Ishikawa (cell line): ENCODE results near the gene LMAN1.

Source experiments
- CREB1 ChIP-seq: IDR thresholded peaks from 2 replicates; pipeline ENCODE4 v1.6.1; 2012; ENCODE audit warnings: low read depth
- EGR1 ChIP-seq: IDR thresholded peaks from 2 replicates; pipeline ENCODE4 v1.6.1; 2012
- EP300 ChIP-seq: IDR thresholded peaks from 2 replicates; pipeline ENCODE4 v1.6.1; 2012; ENCODE audit warnings: borderline replicate concordance
- FOXM1 ChIP-seq: IDR thresholded peaks from 2 replicates; pipeline ENCODE4 v1.6.1; 2012; ENCODE audit warnings: low read depth, borderline replicate concordance
- NFIC ChIP-seq: IDR thresholded peaks from 2 replicates; pipeline ENCODE4 v1.6.1; 2012
- RAD21 ChIP-seq: IDR thresholded peaks from 2 replicates; pipeline ENCODE4 v1.6.1; 2012; ENCODE audit warnings: low read depth
- TAF1 ChIP-seq: IDR thresholded peaks from 2 replicates; pipeline ENCODE4 v1.6.1; 2012; ENCODE audit warnings: low read depth, mild to moderate bottlenecking
- TCF12 ChIP-seq: IDR thresholded peaks from 2 replicates; pipeline ENCODE4 v1.6.1; 2012; ENCODE audit warnings: low read depth
- TEAD4 ChIP-seq: IDR thresholded peaks from 2 replicates; pipeline ENCODE4 v1.6.1; 2012
- YY1 ChIP-seq: IDR thresholded peaks from 2 replicates; pipeline ENCODE4 v1.6.1; 2012; ENCODE audit warnings: low read depth
- ZBTB7A ChIP-seq: IDR thresholded peaks from 2 replicates; pipeline ENCODE4 v1.6.1; 2012; ENCODE audit warnings: low read depth
- TF ChIP-seq, protein P1 (sequence below): IDR thresholded peaks from 2 replicates; pipeline ENCODE4 v1.6.1; 2012
- TF ChIP-seq, protein P2 (sequence below): IDR thresholded peaks from 2 replicates; pipeline ENCODE4 v1.6.1; 2012; ENCODE audit warnings: low read depth, mild to moderate bottlenecking
- TF ChIP-seq, protein P3 (sequence below): IDR thresholded peaks from 2 replicates; pipeline ENCODE4 v1.6.1; 2012

Gene LMAN1

GRCh38 chr18:59324623-59324971 lies 34.5 kb downstream of the LMAN1 start:
- TF ChIP-seq FOXM1 = no peak

DNA sequence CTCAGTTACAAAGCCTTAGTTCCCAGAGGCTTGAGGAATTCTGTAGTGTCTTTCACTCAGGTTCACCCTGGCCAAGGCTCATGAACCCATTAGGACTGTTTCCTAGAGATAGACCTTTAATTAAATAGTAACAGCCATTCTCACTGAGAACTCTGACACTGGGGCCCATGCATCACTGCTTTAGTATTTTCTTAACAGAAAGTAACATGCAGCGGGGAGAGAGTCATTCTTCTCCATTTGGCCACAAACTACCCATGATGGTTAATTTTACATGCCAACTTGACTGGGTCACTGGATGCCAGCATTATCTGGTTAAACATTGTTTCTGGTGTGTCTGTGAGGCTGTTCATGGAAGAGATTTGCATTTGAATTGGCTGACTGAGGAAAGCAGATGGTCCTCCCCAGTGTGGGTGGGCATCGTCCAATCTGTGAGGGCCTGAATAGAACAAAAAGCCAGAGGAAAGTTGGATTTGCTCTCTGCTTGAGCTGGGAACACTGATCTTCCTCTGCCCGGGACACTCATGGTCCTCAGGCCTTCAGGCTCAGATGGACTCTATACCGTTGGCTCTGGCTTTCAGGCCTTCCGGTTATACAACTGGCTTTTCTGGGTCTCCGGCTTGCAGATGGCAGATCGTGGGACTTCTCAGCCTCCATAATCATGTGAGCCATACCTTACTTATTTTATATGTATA lies 35.0 kb downstream of the LMAN1 start:
- no peak for TF ChIP-seq TCF12
- TF ChIP-seq NFIC = no peak
- TF ChIP-seq, protein P1, sequence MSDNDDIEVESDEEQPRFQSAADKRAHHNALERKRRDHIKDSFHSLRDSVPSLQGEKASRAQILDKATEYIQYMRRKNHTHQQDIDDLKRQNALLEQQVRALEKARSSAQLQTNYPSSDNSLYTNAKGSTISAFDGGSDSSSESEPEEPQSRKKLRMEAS = no peak
- TF ChIP-seq CREB1 = no peak
- TF ChIP-seq TAF1 = no peak
- TF ChIP-seq, protein P2, sequence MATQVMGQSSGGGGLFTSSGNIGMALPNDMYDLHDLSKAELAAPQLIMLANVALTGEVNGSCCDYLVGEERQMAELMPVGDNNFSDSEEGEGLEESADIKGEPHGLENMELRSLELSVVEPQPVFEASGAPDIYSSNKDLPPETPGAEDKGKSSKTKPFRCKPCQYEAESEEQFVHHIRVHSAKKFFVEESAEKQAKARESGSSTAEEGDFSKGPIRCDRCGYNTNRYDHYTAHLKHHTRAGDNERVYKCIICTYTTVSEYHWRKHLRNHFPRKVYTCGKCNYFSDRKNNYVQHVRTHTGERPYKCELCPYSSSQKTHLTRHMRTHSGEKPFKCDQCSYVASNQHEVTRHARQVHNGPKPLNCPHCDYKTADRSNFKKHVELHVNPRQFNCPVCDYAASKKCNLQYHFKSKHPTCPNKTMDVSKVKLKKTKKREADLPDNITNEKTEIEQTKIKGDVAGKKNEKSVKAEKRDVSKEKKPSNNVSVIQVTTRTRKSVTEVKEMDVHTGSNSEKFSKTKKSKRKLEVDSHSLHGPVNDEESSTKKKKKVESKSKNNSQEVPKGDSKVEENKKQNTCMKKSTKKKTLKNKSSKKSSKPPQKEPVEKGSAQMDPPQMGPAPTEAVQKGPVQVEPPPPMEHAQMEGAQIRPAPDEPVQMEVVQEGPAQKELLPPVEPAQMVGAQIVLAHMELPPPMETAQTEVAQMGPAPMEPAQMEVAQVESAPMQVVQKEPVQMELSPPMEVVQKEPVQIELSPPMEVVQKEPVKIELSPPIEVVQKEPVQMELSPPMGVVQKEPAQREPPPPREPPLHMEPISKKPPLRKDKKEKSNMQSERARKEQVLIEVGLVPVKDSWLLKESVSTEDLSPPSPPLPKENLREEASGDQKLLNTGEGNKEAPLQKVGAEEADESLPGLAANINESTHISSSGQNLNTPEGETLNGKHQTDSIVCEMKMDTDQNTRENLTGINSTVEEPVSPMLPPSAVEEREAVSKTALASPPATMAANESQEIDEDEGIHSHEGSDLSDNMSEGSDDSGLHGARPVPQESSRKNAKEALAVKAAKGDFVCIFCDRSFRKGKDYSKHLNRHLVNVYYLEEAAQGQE = no peak
- no peak for TF ChIP-seq FOXM1
- no peak for TF ChIP-seq ZBTB7A

DNA sequence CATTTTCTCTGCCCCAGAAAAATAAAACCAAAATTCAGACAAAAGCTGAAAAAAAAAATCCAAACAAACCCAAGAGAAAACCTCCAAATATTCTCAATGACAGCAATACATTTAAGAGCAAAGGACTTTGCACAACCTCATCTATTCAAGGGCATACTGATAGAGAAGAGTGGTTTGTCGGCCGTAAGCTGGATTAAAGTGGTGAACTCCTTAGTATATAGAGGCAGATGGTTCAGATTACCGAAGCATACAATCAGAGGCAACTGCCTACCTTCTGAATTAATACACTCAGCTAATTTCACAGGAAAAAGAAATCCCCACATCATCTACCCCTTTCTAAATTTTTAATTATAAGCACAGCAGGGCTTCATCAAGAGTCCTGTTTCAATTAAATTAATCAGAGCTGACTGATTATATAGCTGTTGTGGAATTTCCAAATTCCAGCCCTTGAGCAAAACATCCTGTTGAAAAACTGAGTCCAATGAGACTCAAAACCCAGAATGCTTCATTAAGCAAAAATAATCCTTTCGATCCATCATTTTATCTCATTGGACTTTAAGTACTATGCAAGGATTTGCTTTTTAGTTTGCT lies 40.5 kb downstream of the LMAN1 start, which contains the start of gene CPLX4:
Gene CPLX4 (minus strand): TSS at position 190 of the 591 bp plus-strand sequence. CDS start 187 bp downstream, at position 3.
- TF ChIP-seq RAD21 = no peak
- no peak for TF ChIP-seq FOXM1
- TF ChIP-seq TEAD4 = no peak
- no peak for TF ChIP-seq TAF1
- TF ChIP-seq, protein P2 = no peak
- TF ChIP-seq CREB1 = no peak
- TF ChIP-seq NFIC = no peak
- TF ChIP-seq, protein P1 = no peak
- TF ChIP-seq, protein P3, sequence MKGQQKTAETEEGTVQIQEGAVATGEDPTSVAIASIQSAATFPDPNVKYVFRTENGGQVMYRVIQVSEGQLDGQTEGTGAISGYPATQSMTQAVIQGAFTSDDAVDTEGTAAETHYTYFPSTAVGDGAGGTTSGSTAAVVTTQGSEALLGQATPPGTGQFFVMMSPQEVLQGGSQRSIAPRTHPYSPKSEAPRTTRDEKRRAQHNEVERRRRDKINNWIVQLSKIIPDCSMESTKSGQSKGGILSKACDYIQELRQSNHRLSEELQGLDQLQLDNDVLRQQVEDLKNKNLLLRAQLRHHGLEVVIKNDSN = no peak

DNA sequence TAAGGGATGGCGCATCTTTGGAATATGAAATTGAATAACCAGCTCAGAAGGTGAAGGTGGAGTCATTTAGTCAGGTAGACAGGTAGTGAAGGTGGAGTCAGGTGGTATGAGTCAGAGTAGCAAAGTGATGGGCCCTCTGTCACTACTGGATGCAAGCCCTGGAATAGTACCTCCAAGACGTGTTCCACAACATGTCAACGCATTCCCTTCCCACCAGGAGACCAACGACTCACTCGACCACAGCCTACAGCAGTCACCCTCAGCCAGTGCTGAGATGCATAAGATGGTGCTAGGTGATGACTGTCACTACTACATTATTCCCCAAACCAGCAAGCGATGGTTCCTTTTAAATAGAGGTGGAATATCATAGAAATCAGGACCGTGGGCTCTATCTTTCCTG lies 47.4 kb downstream of the LMAN1 start:
- TF ChIP-seq, protein P2 = no peak
- TF ChIP-seq TCF12 (no peak), EGR1 (no peak), ZBTB7A (no peak), YY1 (no peak)

GRCh38 chr18:59308938-59309260 lies 50.2 kb downstream of the LMAN1 start:
- no peak for TF ChIP-seq ZBTB7A
- TF ChIP-seq TAF1 = no peak
- no peak for TF ChIP-seq FOXM1
- TF ChIP-seq, protein P2 = no peak
- no peak for TF ChIP-seq TEAD4
- TF ChIP-seq TCF12 = no peak
- TF ChIP-seq EP300 = no peak
- TF ChIP-seq CREB1 = no peak
